ENCODE measurements around the gene SMYD4. TPM values are rescaled to one million over a fixed set of nuclear protein-coding genes. Genes with fewer than 3 reads are reported as not detected.
"Not testable (repeated sequence)": the region's sequence is repeated elsewhere in the genome, so short reads cannot be mapped to it uniquely, and the experiment has no call there.

SMYD4 gene
- total RNA-seq, 2 experiments from 2014 or later = 40.3 to 41.7 TPM

DNA sequence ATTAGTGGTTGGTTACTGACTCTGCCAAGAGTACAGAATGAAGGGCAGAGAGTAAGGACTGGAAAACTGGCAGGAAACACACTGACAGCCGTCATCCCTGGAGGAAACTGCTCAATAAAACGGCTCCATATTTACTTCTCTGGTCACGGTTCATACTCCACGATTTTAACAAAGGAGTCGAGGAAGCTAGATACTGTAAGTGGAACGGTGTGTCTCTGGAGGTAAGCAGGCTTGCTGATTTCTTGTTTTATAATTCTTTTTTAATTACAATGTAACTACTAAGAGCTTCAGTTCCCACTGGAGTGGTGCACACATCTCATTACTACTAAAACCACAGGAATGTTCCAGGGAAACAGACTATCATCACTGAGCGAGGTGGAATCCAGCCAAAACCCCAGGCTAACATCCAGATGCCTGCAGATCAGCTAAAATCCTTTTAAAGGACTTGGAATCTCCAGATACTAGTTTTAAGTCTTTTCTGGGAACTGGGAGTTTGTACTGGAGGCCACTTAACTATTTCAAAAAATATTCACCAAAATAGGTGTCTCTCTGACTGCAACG, 50.1 kb downstream of the SMYD4 start:
- Mint-ChIP-seq H3K36me3 (ENCODE audit: low read depth) (peaks cover 56% of the 10 kb centered on the region), H3K9me3 (ENCODE audit: insufficient read depth) (no peaks in the 10 kb centered on the region), H3K4me3 (no peak overlapping the region), H3K27me3 (ENCODE audit: low read depth) (no peaks in the 10 kb centered on the region), H3K27ac (no peak overlapping the region), H3K4me1 (ENCODE audit: low read depth) (peaks cover 12% of the 10 kb centered on the region)
- POLR2A ChIA-PET = interaction anchor here (0.6 kb wide), 1 partner anchor 63 kb away, joined by 3 read pairs; no protein-coding TSS in a partner anchor
- no peak for DNase-seq
- CTCF ChIA-PET = no interaction called here
- ATAC-seq = no peak

DNA sequence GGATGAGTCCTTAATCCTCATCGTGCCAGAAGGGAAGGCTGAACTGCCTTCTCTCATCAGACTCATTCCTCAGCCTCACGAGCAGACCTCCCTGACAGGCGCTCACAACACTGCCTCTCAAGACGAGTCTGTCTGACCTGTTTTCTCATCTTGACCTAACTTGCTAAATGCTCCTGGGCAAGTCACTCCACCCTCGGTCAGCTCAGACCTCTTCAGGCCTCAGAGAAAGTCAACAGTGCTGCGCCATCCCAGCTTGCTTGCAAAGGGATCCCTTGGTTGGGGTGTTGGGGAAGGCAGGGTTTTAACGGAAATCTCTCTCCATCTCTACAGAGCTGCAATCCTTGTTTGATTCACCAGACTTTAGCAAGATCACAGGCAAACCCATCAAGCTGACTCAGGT, 52.8 kb downstream of the SMYD4 start:
- DNase-seq (no peak), ATAC-seq (no peak)
- CTCF ChIA-PET = no interaction called here
- Mint-ChIP-seq H3K36me3 (ENCODE audit: low read depth) (peaks cover 34% of the 10 kb centered on the region), H3K9me3 (ENCODE audit: insufficient read depth) (no peaks in the 10 kb centered on the region), H3K4me3 (no peak overlapping the region), H3K27ac (no peak overlapping the region), H3K4me1 (ENCODE audit: low read depth) (no peaks in the 10 kb centered on the region), H3K27me3 (ENCODE audit: low read depth) (no peaks in the 10 kb centered on the region)
- POLR2A ChIA-PET = interaction anchor here (0.7 kb wide), 1 partner anchor 14 kb away, joined by 4 read pairs; no protein-coding TSS in a partner anchor

DNA sequence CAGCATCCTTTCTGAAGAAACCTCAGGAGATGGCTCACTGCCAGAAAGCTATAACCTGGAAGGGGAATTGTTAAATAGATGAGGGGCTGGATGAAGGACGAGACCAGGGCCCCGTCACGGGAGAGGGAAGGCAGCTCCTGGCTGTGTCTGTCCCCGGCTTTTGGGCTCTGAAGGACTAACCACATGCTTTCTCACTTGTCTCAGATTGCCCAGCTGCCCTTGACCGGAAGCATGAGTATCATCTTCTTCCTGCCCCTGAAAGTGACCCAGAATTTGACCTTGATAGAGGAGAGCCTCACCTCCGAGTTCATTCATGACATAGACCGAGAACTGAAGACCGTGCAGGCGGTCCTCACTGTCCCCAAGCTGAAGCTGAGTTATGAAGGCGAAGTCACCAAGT, 53.4 kb downstream of the SMYD4 start:
- Mint-ChIP-seq H3K9me3 (ENCODE audit: insufficient read depth) (no peaks in the 10 kb centered on the region), H3K27ac (no peak overlapping the region), H3K4me1 (ENCODE audit: low read depth) (peaks cover 5% of the 10 kb centered on the region), H3K36me3 (ENCODE audit: low read depth) (peaks cover 31% of the 10 kb centered on the region), H3K4me3 (no peak overlapping the region), H3K27me3 (ENCODE audit: low read depth) (no peaks in the 10 kb centered on the region)
- no peak for DNase-seq
- ChIA-PET POLR2A (no interaction called here), CTCF (no interaction called here)
- no peak for ATAC-seq

DNA sequence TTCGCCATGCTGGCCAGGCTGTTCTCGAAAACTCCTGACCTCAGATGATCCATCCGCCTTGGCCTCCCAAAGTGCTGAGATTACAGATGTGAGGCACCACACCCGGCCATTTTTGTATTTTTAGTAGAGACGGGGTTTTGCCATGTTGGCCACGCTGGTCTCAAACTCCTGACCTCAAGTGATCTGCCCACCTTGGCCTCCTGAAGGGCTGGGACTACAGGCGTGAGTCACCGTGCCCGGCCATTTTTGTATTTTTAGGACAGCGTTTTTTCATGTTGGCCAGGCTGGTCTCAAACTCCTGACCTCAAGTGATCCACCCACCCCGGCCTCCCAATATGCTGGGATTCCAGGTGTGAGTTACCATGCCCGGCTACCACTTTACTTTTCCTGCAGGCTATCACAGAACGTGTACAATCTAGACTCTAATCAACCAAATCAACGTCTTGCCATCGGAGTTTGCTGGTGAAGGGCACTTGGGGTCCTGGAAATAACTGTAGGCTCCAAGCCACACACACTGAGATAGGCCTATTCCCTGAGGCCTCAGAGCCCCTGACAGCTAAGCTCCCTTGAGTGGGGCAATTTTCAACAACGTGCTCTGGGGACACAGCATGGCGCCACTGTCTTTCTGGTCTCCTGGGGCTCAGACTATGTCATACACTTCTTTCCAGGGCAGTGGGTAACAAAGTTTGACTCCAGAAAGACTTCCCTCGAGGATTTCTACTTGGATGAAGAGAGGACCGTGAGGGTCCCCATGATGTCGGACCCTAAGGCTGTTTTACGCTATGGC, 55.1 kb downstream of the SMYD4 start:
- Mint-ChIP-seq H3K4me1 (ENCODE audit: low read depth) (peaks cover 18% of the 10 kb centered on the region), H3K4me3 (no peak overlapping the region), H3K27ac (no peak overlapping the region), H3K36me3 (ENCODE audit: low read depth) (peaks cover 22% of the 10 kb centered on the region), H3K27me3 (ENCODE audit: low read depth) (no peaks in the 10 kb centered on the region), H3K9me3 (ENCODE audit: insufficient read depth) (no peaks in the 10 kb centered on the region)
- ATAC-seq (no peak), DNase-seq (no peak)
- ChIA-PET POLR2A (interaction anchor here (0.6 to 0.8 kb wide), 2 partner anchors 11 to 107 kb away, joined by 3 to 7 read pairs; no protein-coding TSS in a partner anchor), CTCF (no interaction called here)

DNA sequence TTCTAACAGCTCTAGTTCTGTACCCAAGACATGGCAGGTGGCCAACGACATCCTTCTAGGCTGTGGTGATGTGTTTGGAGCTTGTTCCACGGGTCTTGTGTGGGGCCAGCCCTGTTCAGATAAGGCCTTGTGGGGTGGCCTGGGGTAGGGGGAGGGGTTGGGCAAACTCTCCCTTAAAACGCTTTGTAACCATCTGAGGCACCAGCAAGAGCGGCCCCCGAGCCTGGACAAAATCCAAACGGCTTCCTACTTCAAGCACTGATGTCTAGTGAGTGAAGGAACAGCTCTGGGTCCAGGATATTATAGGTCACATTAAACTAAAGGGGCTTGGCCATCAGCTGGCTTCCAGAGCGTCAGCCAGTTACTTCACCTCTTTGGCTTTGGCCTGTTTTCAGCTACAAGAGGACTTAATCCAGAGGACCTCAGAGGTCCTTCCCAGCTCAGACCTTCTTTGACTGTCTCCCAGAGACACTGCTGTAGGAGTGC, 56.0 kb downstream of the SMYD4 start:
- H3K27ac Mint-ChIP-seq = peak overlapping the region; percentile 34
- H3K9me3 Mint-ChIP-seq (ENCODE audit: insufficient read depth) = no peaks in the 10 kb centered on the region
- ATAC-seq (no peak), DNase-seq (no peak)
- no peak overlapping the region for H3K4me3 Mint-ChIP-seq
- H3K36me3 Mint-ChIP-seq (ENCODE audit: low read depth) = peaks cover 22% of the 10 kb centered on the region
- H3K4me1 Mint-ChIP-seq (ENCODE audit: low read depth) = peaks cover 22% of the 10 kb centered on the region
- CTCF ChIA-PET = interaction anchor here (1.5 kb wide), 1 partner anchor 52 kb away, joined by 7 read pairs; no protein-coding TSS in a partner anchor
- POLR2A ChIA-PET = interaction anchor here (0.6 to 1.1 kb wide), 4 partner anchors 9 to 107 kb away, joined by 3 to 7 read pairs (median 4); no protein-coding TSS in a partner anchor
- no peaks in the 10 kb centered on the region for H3K27me3 Mint-ChIP-seq (ENCODE audit: low read depth)

DNA sequence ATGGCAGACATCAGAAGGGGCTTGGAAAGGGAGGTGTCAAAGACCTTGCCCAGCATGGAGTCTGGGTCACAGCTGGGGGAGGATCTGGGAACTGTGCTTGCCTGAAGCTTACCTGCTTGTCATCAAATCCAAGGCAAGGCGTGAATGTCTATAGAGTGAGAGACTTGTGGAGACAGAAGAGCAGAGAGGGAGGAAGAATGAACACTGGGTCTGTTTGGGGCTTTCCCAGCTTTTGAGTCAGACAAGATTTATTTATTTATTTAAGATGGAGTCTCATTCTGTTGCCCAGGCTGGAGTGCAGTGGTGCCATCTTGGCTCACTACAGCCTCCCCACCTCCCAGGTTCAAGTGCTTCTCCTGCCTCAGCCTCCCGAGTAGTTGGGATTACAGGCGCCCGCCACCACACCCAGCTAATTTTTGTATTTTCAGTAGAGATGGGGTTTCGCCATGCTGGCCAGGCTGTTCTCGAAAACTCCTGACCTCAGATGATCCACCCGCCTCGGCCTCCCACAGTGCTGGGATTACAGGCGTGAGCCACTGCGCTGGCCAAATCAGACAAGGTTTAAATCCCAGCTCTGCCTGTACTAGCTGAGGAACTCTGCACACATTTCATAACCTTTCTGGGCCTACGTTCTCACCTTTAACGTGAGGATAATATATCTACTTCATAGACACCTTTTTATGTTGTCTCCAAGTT, 56.6 kb downstream of the SMYD4 start:
- ChIA-PET POLR2A (interaction anchor here (0.8 to 1.1 kb wide), 3 partner anchors 8 to 56 kb away, joined by 3 to 5 read pairs (median 3); no protein-coding TSS in a partner anchor), CTCF (interaction anchor here (1.5 kb wide), 1 partner anchor 52 kb away, joined by 7 read pairs; no protein-coding TSS in a partner anchor)
- Mint-ChIP-seq H3K36me3 (ENCODE audit: low read depth) (peaks cover 17% of the 10 kb centered on the region), H3K27ac (peak overlapping the region; percentile 34), H3K4me1 (ENCODE audit: low read depth) (peaks cover 22% of the 10 kb centered on the region)
- not testable (repeated sequence) for H3K9me3 Mint-ChIP-seq (ENCODE audit: insufficient read depth); DNase-seq; ATAC-seq; H3K27me3 Mint-ChIP-seq (ENCODE audit: low read depth); H3K4me3 Mint-ChIP-seq

DNA sequence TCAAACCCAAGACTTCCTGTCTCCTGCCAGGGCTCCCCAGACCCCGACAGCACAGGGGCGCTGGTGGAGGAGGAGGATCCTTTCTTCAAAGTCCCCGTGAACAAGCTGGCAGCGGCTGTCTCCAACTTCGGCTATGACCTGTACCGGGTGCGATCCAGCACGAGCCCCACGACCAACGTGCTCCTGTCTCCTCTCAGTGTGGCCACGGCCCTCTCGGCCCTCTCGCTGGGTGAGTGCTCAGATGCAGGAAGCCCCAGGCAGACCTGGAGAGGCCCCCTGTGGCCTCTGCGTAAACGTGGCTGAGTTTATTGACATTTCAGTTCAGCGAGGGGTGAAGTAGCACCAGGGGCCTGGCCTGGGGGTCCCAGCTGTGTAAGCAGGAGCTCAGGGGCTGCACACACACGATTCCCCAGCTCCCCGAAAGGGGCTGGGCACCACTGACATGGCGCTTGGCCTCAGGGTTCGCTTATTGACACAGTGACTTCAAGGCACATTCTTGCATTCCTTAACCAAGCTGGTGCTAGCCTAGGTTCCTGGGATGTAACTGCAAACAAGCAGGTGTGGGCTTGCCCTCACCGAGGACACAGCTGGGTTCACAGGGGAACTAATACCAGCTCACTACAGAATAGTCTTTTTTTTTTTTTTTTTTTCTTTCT, 59.8 kb downstream of the SMYD4 start:
- no peaks in the 10 kb centered on the region for H3K9me3 Mint-ChIP-seq (ENCODE audit: insufficient read depth)
- peaks cover 25% of the 10 kb centered on the region for H3K4me1 Mint-ChIP-seq (ENCODE audit: low read depth)
- H3K27me3 Mint-ChIP-seq (ENCODE audit: low read depth) = no peaks in the 10 kb centered on the region
- H3K36me3 Mint-ChIP-seq (ENCODE audit: low read depth) = peaks cover 9% of the 10 kb centered on the region
- POLR2A ChIA-PET = interaction anchor here (0.6 to 1.0 kb wide), 2 partner anchors 101 to 183 kb away, joined by 3 read pairs; no protein-coding TSS in a partner anchor
- peak overlapping the region; percentile 44 for H3K4me3 Mint-ChIP-seq
- peak overlapping the region; percentile 64 for H3K27ac Mint-ChIP-seq
- DNase-seq = peak; percentile 43
- CTCF ChIA-PET = interaction anchor here (1.0 to 2.5 kb wide), 5 partner anchors 22 to 101 kb away, joined by 3 to 18 read pairs (median 3); no protein-coding TSS in a partner anchor
- peak; percentile 64 for ATAC-seq

DNA sequence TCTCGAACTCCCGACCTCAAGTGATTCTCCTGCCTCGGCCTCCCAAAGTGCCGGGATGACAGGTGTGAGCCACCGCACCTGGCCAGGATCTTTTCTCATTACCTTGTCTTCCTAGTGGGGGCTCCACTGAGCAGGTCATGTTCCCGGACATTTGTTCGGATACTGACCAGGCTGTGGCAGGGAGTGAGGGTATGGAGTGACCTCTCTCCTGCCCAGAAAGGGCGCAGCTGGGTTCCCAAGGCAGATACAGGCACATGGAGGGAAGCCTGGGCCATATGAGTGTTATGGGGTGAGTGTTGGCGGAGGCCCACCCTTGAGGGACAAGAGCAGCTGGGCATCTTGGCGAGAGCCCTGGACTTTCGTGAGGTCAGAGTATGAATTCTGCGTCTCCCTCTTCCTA, 62.3 kb downstream of the SMYD4 start:
- Mint-ChIP-seq H3K4me1 (ENCODE audit: low read depth) (peaks cover 48% of the 10 kb centered on the region), H3K4me3 (no peak overlapping the region), H3K27ac (no peak overlapping the region), H3K36me3 (ENCODE audit: low read depth) (peaks cover 2% of the 10 kb centered on the region), H3K27me3 (ENCODE audit: low read depth) (no peaks in the 10 kb centered on the region), H3K9me3 (ENCODE audit: insufficient read depth) (no peaks in the 10 kb centered on the region)
- ChIA-PET CTCF (no interaction called here), POLR2A (no interaction called here)
- DNase-seq (no peak), ATAC-seq (no peak)

DNA sequence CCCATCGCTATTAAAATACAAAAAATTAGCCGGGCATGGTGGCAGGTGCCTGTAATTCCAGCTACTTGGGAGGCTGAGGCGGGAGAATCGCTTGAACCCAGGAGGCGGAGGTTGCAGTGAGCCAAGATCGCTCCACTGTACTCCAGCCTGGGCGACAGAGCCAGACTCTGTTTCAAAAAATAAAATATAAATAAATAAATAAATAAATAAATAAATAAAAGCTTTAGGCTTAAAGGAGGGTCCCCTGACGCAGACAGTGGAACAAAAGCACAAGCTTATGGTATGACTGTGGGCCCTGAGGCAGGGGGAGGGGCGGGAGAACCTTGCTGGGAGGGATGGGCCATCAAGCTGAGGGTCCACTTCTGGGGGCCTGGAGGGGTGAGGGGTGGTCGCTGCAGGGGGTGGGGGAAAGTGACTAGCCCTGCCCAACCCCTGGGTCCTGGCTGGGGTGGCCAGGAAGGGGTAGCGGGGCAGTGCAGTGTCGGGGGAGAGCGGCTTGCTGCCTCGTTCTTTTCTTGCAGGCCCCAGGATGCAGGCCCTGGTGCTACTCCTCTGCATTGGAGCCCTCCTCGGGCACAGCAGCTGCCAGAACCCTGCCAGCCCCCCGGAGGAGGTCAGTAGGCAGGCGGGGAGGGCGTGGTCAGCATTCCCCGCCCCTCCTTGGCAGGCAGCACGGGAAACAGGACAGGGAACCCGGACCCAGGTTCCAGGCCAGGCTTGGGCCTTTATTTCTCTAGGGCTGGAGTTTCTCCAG, 63.1 kb downstream of the SMYD4 start:
- peaks cover 2% of the 10 kb centered on the region for H3K36me3 Mint-ChIP-seq (ENCODE audit: low read depth)
- no peaks in the 10 kb centered on the region for H3K9me3 Mint-ChIP-seq (ENCODE audit: insufficient read depth)
- no peaks in the 10 kb centered on the region for H3K27me3 Mint-ChIP-seq (ENCODE audit: low read depth)
- ATAC-seq (no peak), DNase-seq (no peak)
- H3K4me3 Mint-ChIP-seq = no peak overlapping the region
- ChIA-PET CTCF (interaction anchor here (0.9 to 3.5 kb wide), 4 partner anchors 38 to 99 kb away, joined by 3 to 38 read pairs (median 4); no protein-coding TSS in a partner anchor), POLR2A (interaction anchor here (1.3 kb wide), 1 partner anchor 14 kb away, joined by 3 read pairs; no protein-coding TSS in a partner anchor)
- no peak overlapping the region for H3K27ac Mint-ChIP-seq
- peaks cover 52% of the 10 kb centered on the region for H3K4me1 Mint-ChIP-seq (ENCODE audit: low read depth)

DNA sequence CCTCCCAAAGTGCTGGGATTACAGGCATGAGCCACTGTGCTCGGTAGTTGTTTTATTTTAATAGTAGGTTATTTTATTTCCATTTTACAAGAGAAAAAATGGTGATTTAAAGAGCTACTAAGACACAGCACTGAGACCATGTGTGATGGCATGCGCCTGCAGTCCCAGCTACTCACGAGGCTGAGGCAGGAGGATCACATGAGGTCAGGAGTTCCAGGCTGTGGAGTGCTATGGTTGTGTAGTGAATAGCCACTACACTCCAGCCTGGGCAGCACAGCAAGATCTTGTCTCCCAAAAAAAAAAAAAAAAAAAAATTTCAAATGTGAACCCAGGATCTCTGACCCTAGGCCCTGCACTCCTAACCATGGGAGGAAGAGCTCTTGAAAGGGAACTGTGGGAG, 64.1 kb downstream of the SMYD4 start:
- Mint-ChIP-seq H3K36me3 (ENCODE audit: low read depth) (no peaks in the 10 kb centered on the region), H3K4me3 (no peak overlapping the region), H3K9me3 (ENCODE audit: insufficient read depth) (no peaks in the 10 kb centered on the region), H3K27me3 (ENCODE audit: low read depth) (no peaks in the 10 kb centered on the region), H3K27ac (no peak overlapping the region), H3K4me1 (ENCODE audit: low read depth) (peaks cover 43% of the 10 kb centered on the region)
- POLR2A ChIA-PET = interaction anchor here (0.6 to 1.3 kb wide), 3 partner anchors 10 to 49 kb away, joined by 3 to 4 read pairs (median 3); no protein-coding TSS in a partner anchor
- CTCF ChIA-PET = interaction anchor here (0.7 to 3.5 kb wide), 6 partner anchors 18 to 100 kb away, joined by 3 to 38 read pairs (median 3); no protein-coding TSS in a partner anchor
- no peak for DNase-seq
- no peak for ATAC-seq
